Coronary artery (tissue), 2 donors: ENCODE measurements around the gene ARID3B.

Experiments used
- DNase-seq: peaks from one replicate; pipeline ENCODE4 v3.0.0-alpha.2; 2017; ENCODE audit warnings: low spot score
- H3K27ac ChIP-seq, 2 donors: fragments of 200-600 bp; sonication (generic); one replicate each; pipeline ENCODE4 v1.5.1; 2016 to 2019
- H3K4me3 ChIP-seq: fragments of 200-600 bp; sonication (generic); 2 replicates; pipeline ENCODE4 v1.5.1; 2016; ENCODE audit warnings: mild to moderate bottlenecking, moderate library complexity
- CTCF ChIP-seq: fragments of 200-600 bp; sonication (generic); IDR thresholded peaks from one replicate; pipeline ENCODE4 v1.5.1; 2019; ENCODE audit warnings: antibody characterized with exemption

ARID3B gene

GRCh38 chr15:74542166-74543042, 1.4 kb downstream of the ARID3B start:
- no peak for DNase-seq

GRCh38 chr15:74543043-74543422, 2.0 kb downstream of the ARID3B start:
- DNase-seq: no peak
- no peak overlapping the region for H3K4me3 ChIP-seq
- no peak overlapping the region for H3K27ac ChIP-seq
- TF ChIP-seq CTCF: no peak

More at GRCh38 chr15:74542166-74543042, 1.4 kb downstream of the ARID3B start:
- no peak for TF ChIP-seq CTCF
- Histone ChIP-seq H3K27ac (peak overlapping the region; percentile 69 to 80), H3K4me3 (peak overlapping the region; percentile 84)

DNA sequence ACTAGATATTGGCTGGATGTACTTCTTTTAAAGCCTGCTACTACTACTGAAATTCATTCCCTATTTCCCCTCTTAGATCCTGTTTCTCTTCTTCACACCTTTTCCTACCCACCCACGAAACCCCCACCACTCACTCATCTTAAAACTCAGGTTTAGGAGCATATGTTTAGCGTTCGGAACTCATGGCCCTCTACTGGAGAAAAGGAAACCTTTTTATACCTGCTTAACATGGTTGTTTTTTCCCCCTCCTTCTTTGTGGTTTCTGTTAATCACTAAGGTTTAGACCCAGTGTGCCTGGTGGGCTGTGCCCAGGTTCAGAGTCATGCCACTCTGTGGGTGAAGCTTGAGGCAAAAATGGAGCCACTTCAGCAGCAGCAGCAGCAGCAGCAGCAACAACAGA, 2.6 kb downstream of the ARID3B start:
- no peak overlapping the region for H3K4me3 ChIP-seq
- DNase-seq: no peak
- TF ChIP-seq CTCF: no peak
- H3K27ac ChIP-seq: no peak overlapping the region

- no peak for TF ChIP-seq CTCF
- no peak overlapping the region for H3K4me3 ChIP-seq
- no peak for DNase-seq
- H3K27ac ChIP-seq: no peak overlapping the region
Measured at GRCh38 chr15:74545086-74545485, 4.1 kb downstream of the ARID3B start.

GRCh38 chr15:74545776-74546656, 5.0 kb downstream of the ARID3B start:
- DNase-seq: peak; percentile 95
- TF ChIP-seq CTCF: no peak
- peak overlapping the region; percentile 17 for H3K4me3 ChIP-seq
- H3K27ac ChIP-seq: peak overlapping the region; percentile 28 to 45

- H3K27ac ChIP-seq: no peak overlapping the region
Measured at GRCh38 chr15:74547616-74548015, 6.6 kb downstream of the ARID3B start.

More at GRCh38 chr15:74547616-74548015, 6.6 kb downstream of the ARID3B start:
- no peak for DNase-seq
- no peak overlapping the region for H3K4me3 ChIP-seq
- TF ChIP-seq CTCF: no peak
